Measurements from ENCODE around the gene SURF4.
"Not testable (repeated sequence)": the region's sequence is repeated elsewhere in the genome, so short reads cannot be mapped to it uniquely, and the experiment has no call there.

Gene SURF4

GRCh38 chr9:133341369-133342068 is 34.3 kb downstream of the SURF4 start:
- Histone ChIP-seq H3K27ac (peak overlapping the region in 1 of 2 donors; percentile 43), H3K4me3 (no peak overlapping the region)
- TF ChIP-seq, protein P1, sequence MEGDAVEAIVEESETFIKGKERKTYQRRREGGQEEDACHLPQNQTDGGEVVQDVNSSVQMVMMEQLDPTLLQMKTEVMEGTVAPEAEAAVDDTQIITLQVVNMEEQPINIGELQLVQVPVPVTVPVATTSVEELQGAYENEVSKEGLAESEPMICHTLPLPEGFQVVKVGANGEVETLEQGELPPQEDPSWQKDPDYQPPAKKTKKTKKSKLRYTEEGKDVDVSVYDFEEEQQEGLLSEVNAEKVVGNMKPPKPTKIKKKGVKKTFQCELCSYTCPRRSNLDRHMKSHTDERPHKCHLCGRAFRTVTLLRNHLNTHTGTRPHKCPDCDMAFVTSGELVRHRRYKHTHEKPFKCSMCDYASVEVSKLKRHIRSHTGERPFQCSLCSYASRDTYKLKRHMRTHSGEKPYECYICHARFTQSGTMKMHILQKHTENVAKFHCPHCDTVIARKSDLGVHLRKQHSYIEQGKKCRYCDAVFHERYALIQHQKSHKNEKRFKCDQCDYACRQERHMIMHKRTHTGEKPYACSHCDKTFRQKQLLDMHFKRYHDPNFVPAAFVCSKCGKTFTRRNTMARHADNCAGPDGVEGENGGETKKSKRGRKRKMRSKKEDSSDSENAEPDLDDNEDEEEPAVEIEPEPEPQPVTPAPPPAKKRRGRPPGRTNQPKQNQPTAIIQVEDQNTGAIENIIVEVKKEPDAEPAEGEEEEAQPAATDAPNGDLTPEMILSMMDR (IDR thresholded peaks at IDR 0.05): no peak
- DNase-seq (ENCODE audit: low spot score): no peak

- TF ChIP-seq, protein P1 (IDR thresholded peaks at IDR 0.05): no peak
- no peak overlapping the region for H3K4me3 ChIP-seq
- peak overlapping the region in 1 of 2 donors; percentile 30 for H3K27ac ChIP-seq
- DNase-seq (ENCODE audit: low spot score): no peak
These were observed 34.9 kb downstream of the SURF4 start for GRCh38 chr9:133340916-133341315.

- TF ChIP-seq, protein P1 (IDR thresholded peaks at IDR 0.05): no peak
- Histone ChIP-seq H3K27ac (peak overlapping the region in 1 of 2 donors; percentile 8), H3K4me3 (no peak overlapping the region)
- DNase-seq (ENCODE audit: low spot score): no peak
These were observed 35.6 kb downstream of the SURF4 start for GRCh38 chr9:133340256-133340655.

GRCh38 chr9:133339641-133340040 is 36.2 kb downstream of the SURF4 start:
- Histone ChIP-seq H3K27ac (peak overlapping the region in 1 of 2 donors; percentile 8), H3K4me3 (no peak overlapping the region)
- TF ChIP-seq, protein P1 (IDR thresholded peaks at IDR 0.05): no peak
- no peak for DNase-seq (ENCODE audit: low spot score)

GRCh38 chr9:133335924-133336811 is 39.7 kb downstream of the SURF4 start, which contains the start of gene SURF6:
TSS of gene SURF6 (minus strand) at chr9:133336188. CDS start at chr9:133336132, 56 bp downstream.
- H3K4me3 ChIP-seq: peak within 1 kb of the TSS; percentile 82

DNA sequence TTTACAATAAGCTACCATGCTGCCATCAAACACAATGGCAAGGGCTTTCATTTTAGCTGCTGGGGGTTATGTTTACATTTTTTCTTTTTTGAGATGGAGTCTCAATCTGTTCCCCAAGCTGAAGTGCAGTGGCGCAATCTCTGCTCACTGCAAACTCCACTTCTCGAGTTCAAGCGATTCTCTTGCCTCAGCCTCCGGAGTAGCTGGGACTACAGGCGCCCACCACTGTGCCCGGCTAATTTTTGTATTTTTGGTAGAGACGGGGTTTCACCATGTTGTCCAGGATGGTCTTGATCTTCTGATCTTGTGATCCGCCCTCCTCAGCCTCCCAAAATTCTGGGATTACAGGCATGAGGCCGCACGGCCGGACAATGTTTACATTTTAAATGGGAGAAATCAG is 41.0 kb downstream of the SURF4 start:
- peak overlapping the region; percentile 82 for H3K4me3 ChIP-seq
- not testable (repeated sequence) for H3K27ac ChIP-seq; DNase-seq (ENCODE audit: low spot score)

More at GRCh38 chr9:133335924-133336811, 39.7 kb downstream of the SURF4 start, which contains the start of gene SURF6:
- TF ChIP-seq, protein P1 (IDR thresholded peaks at IDR 0.05): no peak
- H3K27ac ChIP-seq: peak within 1 kb of the TSS in 1 of 2 donors; percentile 80
- DNase-seq (ENCODE audit: low spot score): peak; percentile 89

GRCh38 chr9:133334161-133334560 is 41.7 kb downstream of the SURF4 start:
- TF ChIP-seq, protein P1 (IDR thresholded peaks at IDR 0.05): no peak
- DNase-seq (ENCODE audit: low spot score): no peak
- Histone ChIP-seq H3K27ac (no peak overlapping the region), H3K4me3 (no peak overlapping the region)
